Measurements from ENCODE around the gene SUN5. TPM values are rescaled to one million over a fixed set of nuclear protein-coding genes. Genes with fewer than 3 reads are reported as not detected.

Gene SUN5
- total RNA-seq, 1 experiment from 2014 or later, result not detected

- DNase-seq (ENCODE audit: low read depth), result no peak
Measured at GRCh38 chr20:33026779-33027759, 22.8 kb upstream of the SUN5 start.

GRCh38 chr20:33026072-33026778, 22.0 kb upstream of the SUN5 start:
- no peak for DNase-seq (ENCODE audit: low read depth)

- no peak for DNase-seq (ENCODE audit: low read depth)
Measured at GRCh38 chr20:33025318-33025876, 21.2 kb upstream of the SUN5 start.

- no peak for DNase-seq (ENCODE audit: low read depth)
Measured at GRCh38 chr20:33024609-33025317, 20.5 kb upstream of the SUN5 start.

- no peak for DNase-seq (ENCODE audit: low read depth)
Measured at GRCh38 chr20:33024243-33024560, 20.0 kb upstream of the SUN5 start.

GRCh38 chr20:33023439-33024242, 19.4 kb upstream of the SUN5 start:
- no peak for DNase-seq (ENCODE audit: low read depth)

- no peak for DNase-seq (ENCODE audit: low read depth)
Measured at GRCh38 chr20:33022694-33023438, 18.6 kb upstream of the SUN5 start.

GRCh38 chr20:33022289-33022688, 18.1 kb upstream of the SUN5 start:
- DNase-seq (ENCODE audit: low read depth), result no peak

- DNase-seq (ENCODE audit: low read depth), result no peak
Measured at GRCh38 chr20:33021879-33022278, 17.6 kb upstream of the SUN5 start.

- no peak for DNase-seq (ENCODE audit: low read depth)
Measured at GRCh38 chr20:33020278-33021161, 16.3 kb upstream of the SUN5 start.

- DNase-seq (ENCODE audit: low read depth), result no peak
Measured at GRCh38 chr20:33019465-33020277, 15.4 kb upstream of the SUN5 start.

- DNase-seq (ENCODE audit: low read depth), result no peak
Measured at GRCh38 chr20:33018169-33018931, 14.1 kb upstream of the SUN5 start.

GRCh38 chr20:33017542-33017941, 13.3 kb upstream of the SUN5 start:
- DNase-seq (ENCODE audit: low read depth), result no peak

- DNase-seq (ENCODE audit: low read depth), result no peak
Measured at GRCh38 chr20:33016581-33017109, 12.4 kb upstream of the SUN5 start.

GRCh38 chr20:33015700-33016580, 11.7 kb upstream of the SUN5 start:
- no peak for DNase-seq (ENCODE audit: low read depth)

GRCh38 chr20:33015114-33015484, 10.9 kb upstream of the SUN5 start:
- no peak for DNase-seq (ENCODE audit: low read depth)
